Prostate gland (tissue), 2 donors: Measurements from ENCODE around the gene TOGARAM2.

ENCODE experiments used
- CTCF ChIP-seq, 4 experiments: fragments of 200-600 bp in 2 of 4; fragments of 450-650 bp in 2 of 4; sonication (generic) in 2 of 4; IDR thresholded peaks; 1 replicate in 3 of 4; 2 replicates in 1 of 4; pipeline ENCODE4 v1.5.1; 2016 to 2019; ENCODE audit warnings: antibody characterized with exemption in 4 of 4, mild to moderate bottlenecking in 2 of 4, moderate library complexity in 2 of 4
- POLR2A ChIP-seq: fragments of 450-650 bp; IDR thresholded peaks from one replicate; pipeline ENCODE4 v1.6.1; 2016; ENCODE audit warnings: antibody characterized with exemption, mild to moderate bottlenecking
- POLR2AphosphoS5 ChIP-seq: sonication (generic); formaldehyde crosslinking; IDR thresholded peaks from one replicate; pipeline ENCODE4 v1.6.1; 2017; ENCODE audit warnings: antibody characterized with exemption

DNA sequence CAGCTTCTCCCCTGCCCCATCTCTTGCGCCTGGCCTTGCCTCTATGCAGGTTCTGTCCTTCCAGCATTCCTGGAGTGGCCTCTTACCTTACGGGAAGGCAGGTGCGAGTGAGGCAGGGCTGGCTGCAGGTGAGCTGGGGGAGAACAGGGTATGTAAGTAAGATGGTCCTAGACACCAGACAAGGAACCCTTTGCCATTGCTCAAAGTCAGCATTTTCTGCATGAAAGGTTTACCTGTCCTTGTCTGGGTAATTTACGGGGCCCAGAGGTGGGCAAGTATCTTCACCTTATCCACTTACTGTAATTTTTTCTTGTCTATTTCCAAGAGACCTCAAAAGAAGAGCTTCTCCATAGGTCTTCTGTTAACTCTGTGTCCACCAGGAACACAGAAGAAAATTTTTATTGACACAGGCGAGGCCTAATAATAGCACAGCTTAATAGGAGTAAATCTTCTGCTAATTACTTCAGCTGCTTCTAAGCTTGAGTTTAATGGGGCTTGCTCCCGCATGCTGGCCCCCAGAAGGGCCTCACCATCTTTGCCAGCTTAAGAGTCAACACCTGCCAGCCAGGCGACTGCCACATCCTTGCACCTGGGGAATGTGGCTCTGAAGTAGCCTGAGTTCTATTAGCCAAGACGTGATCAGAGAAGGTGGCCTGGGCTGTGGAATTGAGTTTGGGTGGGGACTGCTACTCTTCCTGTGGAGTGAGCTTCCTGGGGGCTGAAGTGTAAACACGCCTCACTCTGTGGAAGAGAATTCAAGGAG is 66.2 kb downstream of the TOGARAM2 start:
- TF ChIP-seq CTCF (IDR thresholded peaks at IDR 0.05) (no peak), POLR2A (no peak), POLR2AphosphoS5 (no peak)
